HG03439 (cell line): ENCODE measurements around the gene VPS13A.

Experiments
- ATAC-seq: cut with Tn5 transposase; IDR thresholded peaks from one replicate; pipeline ENCODE4 v1.9.1; 2021; ENCODE audit warnings: mild to moderate bottlenecking, moderate library complexity; ENCODE audit not compliant: unreplicated experiment

The VPS13A gene

DNA sequence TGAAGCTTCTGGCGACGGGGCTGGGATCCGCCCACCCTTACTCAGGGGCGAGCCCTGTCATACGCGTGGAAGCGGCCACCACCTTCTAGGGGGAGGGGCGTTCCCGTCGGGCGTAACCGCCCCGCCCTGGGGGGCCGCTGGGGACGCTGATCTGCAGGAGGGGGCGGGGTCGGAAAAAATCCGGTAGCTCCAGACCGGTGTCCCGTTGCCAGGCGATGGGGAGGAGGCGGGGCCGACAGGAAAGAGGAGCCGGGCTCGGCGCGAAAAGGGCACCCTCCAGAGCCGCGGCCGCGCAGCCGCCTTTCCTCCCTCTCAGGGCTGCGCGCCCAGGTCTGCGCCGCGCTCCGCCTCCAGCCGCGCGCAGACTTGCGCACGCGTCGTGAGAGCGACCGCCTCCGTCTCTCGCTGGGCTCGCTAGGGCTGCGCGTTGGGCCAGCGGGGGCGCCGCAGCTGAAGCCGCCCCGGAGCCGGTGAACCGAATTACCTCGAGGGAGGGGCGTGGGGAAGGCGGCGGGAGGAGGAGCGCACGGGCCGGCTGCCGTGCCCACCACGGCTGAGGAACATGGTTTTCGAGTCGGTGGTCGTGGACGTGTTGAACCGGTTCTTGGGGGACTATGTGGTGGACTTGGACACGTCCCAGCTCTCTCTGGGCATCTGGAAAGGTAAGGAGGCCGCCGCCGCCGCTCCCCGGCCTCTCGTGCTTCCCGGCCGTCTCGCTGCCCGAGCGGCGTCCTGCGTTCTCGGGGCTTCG lies at the start of gene VPS13A:
TSS of gene VPS13A (plus strand) at position 392 of the 751 bp plus-strand sequence. CDS start at position 563, 171 bp downstream.
- ATAC-seq = peak; percentile 88

DNA sequence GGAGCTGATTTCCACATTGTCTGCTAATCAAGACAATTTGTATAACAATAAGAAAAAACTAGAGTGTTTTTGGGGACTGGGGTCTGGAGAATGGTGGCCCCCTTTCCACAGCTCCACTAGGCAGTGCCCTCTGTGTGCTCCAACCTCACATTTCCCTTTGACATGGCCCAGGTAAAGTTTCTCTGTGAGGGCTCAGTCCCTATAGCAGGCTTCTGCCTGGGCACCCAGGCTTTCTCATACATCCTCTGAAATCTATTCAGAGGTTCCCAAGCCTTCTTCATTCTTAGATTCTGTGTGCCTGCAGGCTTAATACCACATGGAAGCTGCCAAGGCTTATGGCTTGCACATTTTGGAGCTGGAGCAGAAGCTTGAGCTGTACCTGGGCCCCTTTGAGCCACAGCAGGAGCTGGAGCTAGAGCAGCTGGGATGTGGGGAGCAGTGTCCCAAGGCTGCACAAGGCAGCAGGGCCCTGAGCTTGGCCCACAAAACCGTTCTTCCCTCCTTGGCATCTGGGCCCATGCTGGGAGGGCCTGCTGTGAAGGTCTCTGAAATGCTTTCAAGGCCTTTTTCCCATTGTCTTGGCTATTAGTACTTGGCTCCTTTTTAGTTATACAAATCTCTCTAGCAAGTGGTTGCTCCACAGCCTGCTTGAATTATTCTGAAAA lies 49.1 kb upstream of the VPS13A start:
- no peak for ATAC-seq

DNA sequence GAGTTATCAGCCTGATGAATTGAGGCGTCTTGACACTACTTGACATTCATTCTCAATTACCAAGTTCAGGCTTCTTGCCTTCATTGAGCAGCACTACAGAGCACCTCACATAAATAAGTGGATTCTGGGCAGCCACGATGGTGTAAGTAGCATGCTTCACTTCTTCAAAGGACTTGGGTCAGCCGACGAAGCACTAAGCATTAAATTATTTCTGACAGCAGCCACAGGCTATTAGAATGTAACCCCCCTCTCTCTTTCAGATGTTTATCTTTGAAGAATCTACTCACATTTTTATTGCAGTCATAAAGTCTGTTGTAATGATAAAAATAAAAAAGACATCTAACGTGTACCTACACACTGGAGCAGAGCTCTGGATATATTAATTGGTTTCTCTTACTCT lies 45.9 kb upstream of the VPS13A start:
- no peak for ATAC-seq

DNA sequence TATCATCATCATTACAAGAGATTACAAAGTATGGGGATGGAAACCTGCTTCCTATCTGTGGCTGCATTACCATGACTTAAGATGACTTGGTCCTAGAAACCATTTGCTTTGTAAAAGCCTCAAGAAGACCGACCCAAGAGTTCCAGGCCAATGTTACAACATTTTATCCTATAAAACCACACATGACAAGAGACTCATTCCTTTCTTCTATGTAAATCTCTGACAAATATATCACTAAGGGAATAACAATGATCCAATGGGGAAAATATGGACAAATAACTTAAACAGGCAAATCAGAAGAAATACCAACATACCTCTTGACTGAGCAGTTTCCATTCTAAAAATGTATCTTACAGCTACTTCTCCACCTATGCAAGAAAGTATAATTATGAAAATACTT lies 44.3 kb upstream of the VPS13A start:
- ATAC-seq = no peak

DNA sequence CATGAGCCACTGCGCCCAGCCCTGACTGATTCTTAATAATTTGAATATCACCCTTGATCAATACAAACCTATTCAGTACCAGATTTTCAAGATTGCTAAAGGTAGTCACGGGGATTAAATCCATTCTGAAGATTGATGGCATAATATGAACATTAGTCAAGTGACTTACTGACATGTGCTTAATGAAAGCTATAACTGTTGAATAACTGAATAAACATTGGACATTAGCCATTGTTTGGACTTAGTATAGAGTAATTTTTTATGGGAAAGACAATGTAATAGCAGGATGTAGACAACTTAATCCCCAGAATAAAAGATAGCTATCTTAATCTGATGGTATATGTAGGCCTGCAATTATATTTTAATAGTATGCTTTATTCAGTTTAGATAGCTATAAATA lies 35.0 kb upstream of the VPS13A start:
- no peak for ATAC-seq

DNA sequence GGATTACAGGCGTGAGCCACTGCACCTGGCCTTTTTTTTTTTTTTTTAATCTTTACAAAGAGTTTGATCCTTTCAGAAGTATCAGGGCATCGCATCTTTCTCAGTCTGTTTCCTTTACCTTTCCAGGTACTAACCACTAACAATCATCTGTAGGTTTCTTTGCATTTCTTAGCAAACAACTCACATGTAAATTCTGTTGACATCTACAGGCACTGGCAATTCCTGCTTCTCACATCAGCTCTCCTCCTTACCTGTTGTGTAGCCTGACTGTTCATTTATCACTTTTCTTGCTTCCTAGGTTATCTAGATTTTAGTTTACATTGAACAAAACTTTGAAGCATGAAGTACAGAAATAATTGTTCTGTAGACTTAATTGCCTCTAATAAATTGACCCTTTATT lies 27.5 kb upstream of the VPS13A start:
- ATAC-seq = no peak

DNA sequence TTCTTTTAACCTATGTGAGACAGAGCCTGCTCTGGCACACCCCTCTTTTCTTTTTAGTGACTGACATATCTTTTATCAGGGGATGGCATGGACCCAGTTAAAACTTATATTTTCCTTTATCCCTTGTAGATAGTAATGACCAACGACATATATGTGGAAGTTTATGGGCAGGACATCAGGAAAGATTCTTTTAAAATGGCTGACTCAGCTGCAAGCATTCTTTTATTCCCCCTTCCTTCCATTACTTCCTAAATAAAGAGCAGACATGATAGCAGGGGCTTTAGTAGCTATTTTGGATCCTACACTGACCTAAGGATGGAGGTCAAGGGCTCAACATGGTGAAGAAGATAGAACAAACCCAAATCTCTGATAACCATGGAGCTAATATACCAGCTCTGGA lies 25.0 kb upstream of the VPS13A start:
- no peak for ATAC-seq

DNA sequence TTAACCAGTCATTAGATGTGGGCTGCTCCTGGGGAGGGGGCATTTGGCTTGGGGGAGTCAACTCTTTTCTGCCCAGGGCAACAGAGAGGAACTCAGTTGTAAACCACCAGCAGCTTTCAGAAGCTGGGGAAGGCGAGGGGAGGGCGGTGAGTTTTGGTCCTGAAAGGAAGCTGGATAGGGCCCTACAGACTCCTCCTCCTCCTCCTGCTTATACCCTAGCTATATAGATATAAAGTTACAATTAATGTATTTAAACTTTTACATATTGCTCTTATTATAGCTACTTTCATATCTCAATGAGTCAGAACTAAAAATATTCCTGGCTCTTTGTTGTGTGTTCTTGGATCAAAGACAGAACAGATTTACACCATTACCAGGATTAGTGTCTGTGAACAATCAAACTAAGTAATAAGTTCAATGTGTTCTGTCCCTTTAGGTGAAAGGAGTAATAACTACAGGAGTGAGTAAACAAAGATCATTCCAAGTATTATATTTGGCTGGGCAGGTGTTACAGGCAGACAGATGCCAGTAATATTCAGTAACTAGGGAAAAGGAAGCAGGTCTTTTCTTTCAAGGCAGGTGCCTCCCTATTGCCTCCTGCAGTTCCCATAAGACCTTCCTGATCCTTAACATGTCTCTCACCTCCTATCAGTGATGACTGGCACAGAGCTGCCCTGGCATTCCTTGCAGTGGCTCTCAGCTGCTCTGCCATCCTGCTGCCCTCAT lies 20.5 kb upstream of the VPS13A start:
- ATAC-seq = no peak

DNA sequence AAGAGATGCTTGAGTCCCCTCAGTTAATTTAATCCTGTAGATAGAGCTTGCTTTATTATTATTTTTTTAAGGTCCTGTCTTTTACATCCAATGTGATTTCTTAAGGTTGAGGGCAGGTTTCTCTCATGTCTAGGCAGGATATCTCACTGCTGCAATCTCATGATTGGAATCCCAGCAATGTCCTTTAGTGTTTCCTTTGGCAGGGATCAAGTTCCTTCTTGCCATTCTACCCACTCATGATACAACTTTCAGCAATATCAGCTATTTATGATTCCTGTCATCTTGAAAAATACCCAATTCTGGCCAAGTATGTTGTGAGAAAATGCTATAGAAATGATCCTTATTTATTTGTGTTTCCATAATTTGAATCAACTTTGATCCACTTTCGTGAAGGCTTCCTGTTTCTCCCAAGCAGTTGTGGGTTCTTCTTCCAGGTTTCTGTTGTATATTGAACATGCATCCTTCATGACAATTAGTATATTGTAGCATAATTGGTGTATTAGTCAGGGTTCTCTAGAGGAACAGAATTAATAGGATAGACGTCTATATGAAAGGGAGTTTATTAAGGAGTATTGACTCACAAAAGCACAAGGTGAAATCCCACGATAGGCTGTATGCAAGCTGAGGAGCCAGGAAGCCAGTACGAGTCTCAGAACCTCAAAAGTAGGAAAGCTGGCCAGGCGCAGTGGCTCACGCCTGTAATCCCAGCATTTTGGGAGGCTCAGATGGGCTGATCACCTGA lies 18.4 kb upstream of the VPS13A start:
- ATAC-seq = no peak

DNA sequence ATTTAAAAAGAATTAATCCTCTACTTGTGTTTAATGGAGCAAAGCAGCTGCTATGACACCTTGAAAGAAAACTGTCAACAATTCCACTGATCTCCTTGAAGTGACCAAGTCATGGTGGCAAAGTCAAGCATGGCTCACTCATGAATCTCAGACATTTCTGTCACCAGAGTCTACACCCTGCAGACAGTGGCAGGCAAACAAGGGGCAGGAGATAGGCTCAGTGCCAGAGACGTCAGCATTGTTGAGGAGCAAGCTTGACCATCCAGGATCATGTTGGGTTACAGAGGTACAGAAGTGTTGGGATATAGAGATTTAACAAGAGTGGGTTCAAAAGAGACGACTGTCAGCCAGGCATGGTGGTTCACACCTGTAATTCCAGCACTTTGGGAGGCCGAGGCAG lies 16.1 kb upstream of the VPS13A start:
- ATAC-seq = no peak

DNA sequence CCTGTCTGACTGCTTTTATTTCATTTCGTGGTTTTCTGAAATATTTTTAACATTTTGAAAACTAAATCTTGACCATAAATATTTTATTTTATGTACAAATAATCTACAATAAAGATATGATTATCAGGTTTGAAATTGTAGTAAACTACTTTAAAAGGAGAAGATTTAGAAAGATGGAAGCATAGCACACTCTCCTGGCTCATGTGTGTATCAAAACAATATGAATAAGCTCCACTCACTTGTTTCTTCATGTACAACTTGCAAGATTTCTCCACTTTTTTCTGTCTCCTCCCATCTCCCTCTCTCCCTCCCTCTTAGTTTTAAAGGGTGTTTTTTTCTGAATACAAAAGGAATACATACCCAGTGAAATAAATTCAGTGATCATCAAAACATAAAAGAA lies 15.4 kb upstream of the VPS13A start:
- no peak for ATAC-seq

DNA sequence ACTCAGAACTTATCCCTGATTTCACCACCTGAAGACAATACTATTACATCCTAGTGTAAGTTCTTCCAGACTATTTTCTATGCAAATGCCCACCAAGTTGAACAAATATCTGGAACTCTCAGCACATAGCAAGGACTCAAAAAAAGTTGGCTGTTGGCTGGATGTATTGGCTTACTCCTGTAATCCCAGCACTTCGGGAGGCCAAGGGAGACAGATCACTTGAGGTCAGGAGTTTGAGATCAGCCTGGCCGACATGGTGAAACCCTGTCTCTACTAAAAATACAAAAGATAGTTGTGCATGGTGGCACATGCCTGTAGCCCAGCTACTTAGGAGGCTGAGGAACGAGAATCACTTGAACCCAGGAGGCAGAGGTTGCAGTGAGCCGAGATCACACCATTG lies 15.0 kb upstream of the VPS13A start:
- ATAC-seq = no peak

DNA sequence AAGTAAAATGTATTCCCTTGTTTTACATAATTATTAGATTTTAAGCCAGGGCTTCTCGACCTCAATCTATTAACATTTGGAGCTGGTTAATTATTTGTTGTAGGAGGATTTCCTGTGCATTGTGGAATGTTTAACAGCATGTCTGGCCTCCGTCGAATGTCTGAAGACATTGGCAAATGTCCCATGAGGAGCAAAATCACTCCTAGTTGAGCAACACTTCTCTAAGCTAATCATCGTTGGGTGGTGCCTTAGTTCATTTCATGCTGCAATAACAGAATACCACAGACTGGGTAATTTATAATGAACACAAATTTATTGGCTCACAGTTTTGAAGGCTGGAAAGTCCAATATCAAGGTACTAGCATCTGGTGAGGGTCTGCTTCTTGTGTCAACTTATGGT lies 13.4 kb upstream of the VPS13A start:
- ATAC-seq = no peak

DNA sequence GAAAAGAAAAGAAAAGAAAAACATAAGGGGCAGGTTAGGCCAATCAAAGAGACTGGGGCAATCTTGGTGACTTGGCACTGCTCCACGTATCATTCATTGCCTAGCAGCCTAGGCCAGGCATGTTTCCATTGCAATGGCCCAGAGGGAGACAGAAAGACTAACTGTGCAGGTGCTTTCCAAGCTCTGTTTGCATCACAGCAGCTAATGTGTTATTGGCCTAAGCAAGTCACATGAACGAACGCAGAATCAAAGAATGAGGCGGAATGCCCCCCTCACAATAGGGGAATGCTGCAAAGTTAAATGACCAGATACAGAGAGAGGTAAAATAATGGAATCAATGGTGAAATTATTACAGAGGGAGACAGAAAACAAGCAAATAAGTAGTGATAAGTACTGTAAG lies 11.1 kb upstream of the VPS13A start:
- no peak for ATAC-seq

DNA sequence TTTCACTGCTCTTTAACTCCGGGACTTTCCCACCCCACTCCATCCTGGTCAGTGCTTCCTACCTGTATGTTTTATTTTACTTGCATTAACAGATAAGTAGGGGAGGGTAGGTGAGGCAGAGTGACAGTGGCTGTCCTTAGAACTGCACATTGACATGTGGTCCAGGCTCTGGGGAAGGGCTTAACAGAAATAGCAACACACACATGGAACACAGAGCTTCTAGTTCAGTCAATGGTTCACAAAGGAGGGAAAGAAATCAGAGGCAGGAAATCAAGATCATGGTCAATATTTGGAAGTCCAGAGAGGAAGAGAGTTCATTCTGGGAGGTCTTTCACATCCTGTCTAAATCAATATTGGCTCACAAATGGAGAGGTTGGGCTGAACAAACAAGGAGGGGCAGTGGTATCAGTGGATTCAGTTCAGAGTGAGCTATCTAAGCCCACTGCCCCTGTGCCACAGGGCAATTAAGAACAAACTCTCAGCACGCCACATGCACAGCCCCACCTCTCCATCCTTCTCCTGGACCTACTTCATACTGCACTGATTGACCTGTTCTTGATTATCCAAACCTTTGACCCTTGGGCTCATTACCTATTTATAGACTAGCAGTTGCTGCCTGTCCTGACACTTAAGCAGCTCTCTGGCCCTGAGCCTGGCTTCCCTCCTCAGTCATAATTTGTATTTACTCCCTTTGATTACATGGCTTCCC lies 6.2 kb upstream of the VPS13A start:
- no peak for ATAC-seq

DNA sequence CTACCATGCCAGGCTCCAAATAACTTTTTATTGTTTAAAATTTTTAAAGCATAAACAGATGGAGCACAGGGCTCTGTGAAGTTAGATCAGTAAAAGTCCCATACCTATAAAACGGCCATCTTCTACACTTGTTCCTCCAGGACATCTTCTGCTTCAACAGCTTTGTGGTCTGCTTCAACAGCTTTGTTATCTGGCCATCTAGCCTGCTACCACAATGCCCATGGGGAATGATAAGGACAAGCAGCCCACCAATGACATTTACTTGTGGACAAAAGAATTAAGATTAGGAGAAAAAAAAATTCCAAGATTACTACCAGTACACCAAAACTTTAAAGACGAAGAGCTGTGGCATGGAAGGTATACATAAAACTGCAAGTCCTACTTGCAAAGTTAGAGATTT lies 2.2 kb upstream of the VPS13A start:
- ATAC-seq = no peak

DNA sequence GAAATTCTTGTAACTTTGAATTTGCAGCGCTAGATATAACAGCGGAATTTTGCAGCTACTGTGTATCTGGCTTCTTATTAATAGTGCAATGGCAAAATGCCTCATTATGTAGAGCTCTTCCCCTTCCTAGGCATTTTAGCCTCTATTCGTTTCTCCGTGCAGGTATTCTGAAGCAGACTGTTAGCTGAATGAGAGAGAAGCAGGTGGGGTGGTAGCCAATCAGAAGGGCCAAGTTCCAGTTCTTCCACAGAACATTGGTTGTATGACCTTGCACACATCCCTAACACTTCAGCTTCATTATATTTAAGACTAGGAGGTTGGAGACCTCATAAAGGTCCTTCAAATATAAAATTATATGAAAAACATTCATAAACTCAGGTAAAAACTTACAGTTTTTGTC lies 1.2 kb upstream of the VPS13A start:
- no peak for ATAC-seq

DNA sequence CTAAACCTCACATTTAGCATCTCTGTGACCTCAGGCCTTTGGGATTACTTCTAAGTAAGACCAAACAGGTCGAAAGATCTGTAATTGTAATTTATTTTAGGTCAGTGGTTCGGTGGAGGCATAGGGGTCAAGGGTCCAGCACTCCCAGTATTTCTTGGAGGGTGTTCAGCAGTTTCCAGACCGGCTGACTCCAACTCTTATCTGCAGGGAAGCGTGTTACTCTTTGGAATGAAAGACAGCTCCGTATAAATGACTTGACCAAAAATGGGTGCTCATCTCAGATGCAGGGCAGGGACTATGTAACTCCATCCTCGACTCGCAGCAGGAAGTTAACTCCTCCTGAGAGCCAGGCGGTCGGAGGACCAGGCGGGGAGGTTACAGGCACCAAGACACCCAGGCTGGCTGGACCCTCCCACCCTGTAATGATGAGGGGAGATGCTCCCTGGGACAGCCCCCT lies 620 bp upstream of the VPS13A start:
- no peak for ATAC-seq

DNA sequence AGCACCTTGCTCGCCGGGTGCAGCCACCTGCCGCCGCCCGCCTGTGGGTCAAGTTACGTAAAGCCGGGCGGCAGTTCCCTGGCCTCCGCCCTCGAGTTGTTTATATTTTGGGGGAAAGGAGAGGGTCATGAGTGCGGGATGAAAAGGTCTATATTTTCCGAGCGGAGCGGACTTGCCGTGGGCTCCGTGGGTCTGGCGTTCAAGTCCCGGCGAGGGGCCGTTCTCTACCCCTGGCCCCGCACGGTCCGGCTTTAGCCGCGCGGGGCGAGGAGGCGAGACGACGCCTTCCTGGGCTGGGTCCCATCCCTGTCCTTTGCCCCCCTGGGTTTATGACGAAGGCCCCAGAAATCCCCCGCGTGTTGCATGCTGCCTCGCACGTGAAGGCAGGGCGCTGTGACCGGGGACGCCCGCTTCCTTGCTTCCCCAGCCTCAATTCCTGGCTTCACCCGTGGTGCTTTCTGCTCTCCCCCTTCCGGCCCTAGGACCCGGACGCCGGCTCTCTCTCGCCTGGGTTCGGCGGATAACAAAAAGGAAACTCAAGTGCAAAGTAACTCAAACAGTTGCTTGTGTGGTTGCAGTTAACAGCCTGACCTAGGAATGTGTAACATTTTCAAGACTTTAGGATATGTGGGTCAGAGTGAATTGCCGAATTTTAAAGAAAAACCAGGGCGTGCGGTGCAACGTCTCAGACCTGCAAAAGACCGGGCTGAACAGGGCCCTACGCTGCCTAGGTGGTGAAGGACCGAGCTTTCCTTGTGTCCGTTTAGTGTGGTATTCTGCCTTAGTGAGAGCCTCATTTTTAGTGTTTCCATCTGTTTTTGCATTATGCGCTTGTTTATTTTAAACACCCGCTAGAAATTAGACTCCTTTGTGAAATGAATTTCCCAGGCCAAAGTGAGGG lies 810 bp downstream of the VPS13A start:
- peak; percentile 13 for ATAC-seq

DNA sequence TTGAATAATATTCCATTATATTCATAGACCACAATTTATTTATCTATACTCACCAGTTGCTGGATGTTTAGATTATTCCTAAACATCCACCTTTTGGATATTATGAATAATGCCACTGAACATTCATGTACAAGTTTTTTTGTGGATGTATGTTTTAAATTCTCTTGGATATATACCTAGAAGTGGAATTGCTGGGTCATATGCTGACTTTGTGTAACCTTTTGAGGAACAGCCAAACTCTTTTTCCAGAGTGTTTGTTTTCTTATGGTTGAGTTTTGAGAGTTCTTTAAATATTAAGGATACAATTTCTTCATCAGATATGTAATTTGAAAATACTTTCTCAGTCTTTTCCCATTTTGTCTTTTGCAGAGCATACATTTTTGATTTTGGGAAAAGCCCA lies 2.7 kb downstream of the VPS13A start:
- ATAC-seq = no peak
